Activated T-cell treated with anti-CD3 and anti-CD28 coated beads, Interleukin-2, amount 50 U/mL, for 72 hours (primary cell): ENCODE results near the gene CD6. TPM values are rescaled to one million over a fixed set of nuclear protein-coding genes. Genes with fewer than 3 reads are reported as not detected.

ENCODE experiments used
- ATAC-seq, 2 donors: fragments of 150-1000 bp; cut with Tn5 transposase; replicated peaks in 1 of 2; 2 replicates each; pipeline ENCODE4 v1.10.0; 2021; ENCODE audit warnings: moderate library complexity in 2 of 2, mild to moderate bottlenecking in 1 of 2
- DNase-seq, 2 donors: peaks; one replicate each; pipeline ENCODE4 v3.0.0; 2021 to 2022; ENCODE audit warnings: mixed read lengths in 1 of 2
- H3K27ac Mint-ChIP-seq: one replicate; pipeline ENCODE4 v1.8.0; 2022; ENCODE audit warnings: mild to moderate bottlenecking, moderate library complexity, mixed read lengths
- H3K27me3 Mint-ChIP-seq: one replicate; pipeline ENCODE4 v1.8.0; 2022; ENCODE audit warnings: low read depth, mixed read lengths
- H3K36me3 Mint-ChIP-seq, 2 donors: one replicate each; pipeline ENCODE4 v1.8.0; 2022; ENCODE audit warnings: mixed read lengths in 2 of 2, mild to moderate bottlenecking in 1 of 2; ENCODE audit not compliant: insufficient read depth in 2 of 2
- H3K4me1 Mint-ChIP-seq: one replicate; pipeline ENCODE4 v1.8.0; 2022; ENCODE audit warnings: low read depth, mixed read lengths
- H3K4me3 Mint-ChIP-seq, 2 donors: one replicate each; pipeline ENCODE4 v1.8.0; 2022; ENCODE audit warnings: mild to moderate bottlenecking in 2 of 2, mixed read lengths in 2 of 2, moderate library complexity in 2 of 2
- H3K9me3 Mint-ChIP-seq, 2 donors: one replicate each; pipeline ENCODE4 v1.8.0; 2022; ENCODE audit warnings: mixed read lengths in 2 of 2
- total RNA-seq, 2 donors: library from RNA; stranded (reverse); gene quantifications; one replicate each; pipeline ENCODE4 v1.2.3, GENCODE V29; 2022

The CD6 gene
- total RNA-seq, 2 donors from 2014 or later, result 298 to 313 TPM

DNA sequence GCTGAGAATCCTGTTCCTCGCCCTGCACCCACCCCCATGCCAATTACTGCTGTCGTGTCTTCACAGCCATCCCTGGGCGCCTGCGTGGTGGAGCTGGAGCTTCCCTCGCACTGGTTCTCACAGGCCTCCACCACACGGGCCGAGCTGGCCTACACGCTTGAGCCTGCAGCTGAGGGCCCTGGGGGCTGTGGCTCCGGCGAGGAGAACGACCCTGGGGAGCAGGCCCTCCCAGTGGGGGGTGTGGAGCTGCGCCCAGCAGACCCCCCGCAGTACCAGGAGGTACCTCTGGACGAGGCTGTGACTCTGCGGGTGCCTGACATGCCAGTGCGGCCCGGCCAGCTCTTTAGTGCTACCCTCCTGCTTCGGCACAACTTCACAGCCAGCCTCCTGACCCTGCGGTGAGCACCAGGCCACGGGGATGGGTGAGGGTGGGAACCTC lies 42.9 kb upstream of the CD6 start:
- H3K4me3 Mint-ChIP-seq, result no peak overlapping the region

DNA sequence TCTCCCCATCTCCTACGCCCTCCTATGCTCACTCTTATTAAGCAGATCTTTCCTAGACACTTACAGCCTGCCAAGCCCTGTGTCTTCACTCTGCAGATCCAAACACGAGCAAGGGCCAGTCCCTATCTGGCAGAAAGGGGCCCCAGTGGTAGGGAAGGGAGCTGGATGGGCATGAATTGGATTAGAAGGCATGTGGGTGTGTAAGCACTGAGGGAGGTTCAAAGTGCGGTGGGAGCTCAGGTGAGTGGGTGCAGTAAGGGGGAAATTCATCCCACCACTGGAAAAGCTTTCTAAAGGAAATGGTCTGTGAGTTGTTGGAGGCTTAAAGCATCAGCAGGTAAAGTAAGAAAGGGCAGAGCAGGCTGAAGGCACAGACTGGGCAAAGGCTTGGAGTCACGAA lies 41.7 kb upstream of the CD6 start:
- DNase-seq, result no peak
- H3K27ac Mint-ChIP-seq, result no peak overlapping the region
- H3K9me3 Mint-ChIP-seq, result no peaks in the 10 kb centered on the region
- H3K27me3 Mint-ChIP-seq, result peaks cover 37% of the 10 kb centered on the region
- no peak overlapping the region for H3K4me3 Mint-ChIP-seq
- peaks cover 13% of the 10 kb centered on the region for H3K4me1 Mint-ChIP-seq
- ATAC-seq, result no peak
- no peaks in the 10 kb centered on the region for H3K36me3 Mint-ChIP-seq

More for the DNA sequence above, 42.9 kb upstream of the CD6 start:
- no peak for DNase-seq
- peaks cover 13% of the 10 kb centered on the region for H3K4me1 Mint-ChIP-seq
- H3K27ac Mint-ChIP-seq, result no peak overlapping the region
- H3K9me3 Mint-ChIP-seq, result no peaks in the 10 kb centered on the region
- H3K36me3 Mint-ChIP-seq, result no peaks in the 10 kb centered on the region
- H3K27me3 Mint-ChIP-seq, result peaks cover 37% of the 10 kb centered on the region
- no peak for ATAC-seq

DNA sequence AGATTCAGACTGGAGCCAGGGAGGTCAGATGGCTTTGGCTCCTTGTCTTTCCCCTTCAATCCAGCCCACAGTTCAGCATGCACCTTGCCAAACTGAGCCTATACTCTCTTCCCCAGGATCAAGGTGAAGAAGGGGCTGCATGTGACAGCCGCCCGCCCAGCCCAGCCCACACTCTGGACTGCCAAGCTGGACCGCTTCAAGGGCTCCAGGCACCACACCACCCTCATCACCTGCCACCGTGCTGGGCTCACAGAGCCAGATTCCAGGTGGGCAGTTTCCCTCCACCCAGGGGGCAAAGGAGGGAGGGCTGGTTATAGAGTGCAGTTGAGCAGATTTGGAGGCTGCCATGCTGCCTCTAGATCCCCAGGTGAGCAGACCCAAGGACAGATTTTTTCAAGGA lies 41.1 kb upstream of the CD6 start:
- Mint-ChIP-seq H3K4me1 (peaks cover 8% of the 10 kb centered on the region), H3K36me3 (no peaks in the 10 kb centered on the region), H3K27me3 (peaks cover 32% of the 10 kb centered on the region), H3K4me3 (no peak overlapping the region), H3K9me3 (no peaks in the 10 kb centered on the region), H3K27ac (no peak overlapping the region)
- ATAC-seq (no peak), DNase-seq (no peak)

DNA sequence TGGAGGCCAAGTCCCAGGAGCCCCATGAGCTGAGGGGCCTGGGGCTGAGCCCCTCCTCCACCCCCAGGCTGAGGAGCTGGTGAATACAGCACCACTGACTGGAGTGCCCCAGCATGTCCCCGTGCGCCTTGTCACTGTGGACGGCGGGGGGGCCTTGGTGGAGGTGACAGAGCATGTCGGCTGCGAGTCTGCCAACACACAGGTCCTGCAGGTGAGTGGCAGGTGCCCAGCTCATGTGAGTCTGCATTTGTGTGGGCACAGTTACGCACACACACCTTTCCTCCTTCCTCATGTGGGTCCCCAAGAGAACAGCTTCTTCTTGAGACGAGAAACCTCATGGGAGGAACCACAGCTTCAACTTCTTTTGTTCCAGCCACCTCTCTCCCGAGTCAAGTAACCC lies 39.6 kb upstream of the CD6 start:
- Mint-ChIP-seq H3K36me3 (no peaks in the 10 kb centered on the region), H3K4me1 (no peaks in the 10 kb centered on the region), H3K4me3 (no peak overlapping the region), H3K9me3 (no peaks in the 10 kb centered on the region), H3K27ac (no peak overlapping the region), H3K27me3 (peaks cover 19% of the 10 kb centered on the region)
- ATAC-seq, result no peak
- no peak for DNase-seq

DNA sequence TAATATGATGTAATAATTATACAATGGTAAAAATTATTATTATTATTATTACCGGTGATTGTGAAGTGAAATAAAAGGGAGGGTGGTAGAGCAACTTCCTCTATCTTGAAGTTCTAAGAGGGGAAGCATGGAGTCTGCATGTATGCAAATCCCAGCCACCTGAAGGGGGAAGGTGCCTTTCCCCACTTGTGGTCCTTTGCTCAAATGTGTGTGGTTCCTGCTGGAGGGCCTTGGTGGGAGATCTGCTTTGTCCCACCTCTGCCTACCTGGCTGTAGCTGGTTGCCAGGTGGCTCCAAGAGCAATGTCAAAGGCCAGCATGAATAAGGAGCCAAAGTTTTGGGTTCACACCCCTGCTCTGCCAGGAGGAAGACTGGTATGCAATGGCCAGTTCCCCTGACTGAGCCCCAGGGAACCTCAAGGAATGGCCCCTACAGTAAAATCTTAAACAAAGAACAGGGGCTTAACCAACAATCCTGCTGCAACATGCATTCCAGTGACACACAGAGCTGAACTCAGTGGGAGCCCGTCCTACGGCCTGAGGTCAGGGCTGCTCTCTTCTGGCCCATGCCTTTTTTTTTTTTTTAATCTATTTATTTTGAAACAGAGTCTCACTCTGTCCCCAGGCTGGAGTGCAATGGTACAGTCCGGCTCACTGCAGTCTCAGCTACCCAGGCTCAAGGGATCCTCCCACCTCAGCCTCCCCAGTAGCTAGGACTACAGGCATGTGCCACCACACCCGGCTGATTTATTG lies 38.7 kb upstream of the CD6 start:
- Mint-ChIP-seq H3K36me3 (no peaks in the 10 kb centered on the region), H3K9me3 (no peaks in the 10 kb centered on the region)

DNA sequence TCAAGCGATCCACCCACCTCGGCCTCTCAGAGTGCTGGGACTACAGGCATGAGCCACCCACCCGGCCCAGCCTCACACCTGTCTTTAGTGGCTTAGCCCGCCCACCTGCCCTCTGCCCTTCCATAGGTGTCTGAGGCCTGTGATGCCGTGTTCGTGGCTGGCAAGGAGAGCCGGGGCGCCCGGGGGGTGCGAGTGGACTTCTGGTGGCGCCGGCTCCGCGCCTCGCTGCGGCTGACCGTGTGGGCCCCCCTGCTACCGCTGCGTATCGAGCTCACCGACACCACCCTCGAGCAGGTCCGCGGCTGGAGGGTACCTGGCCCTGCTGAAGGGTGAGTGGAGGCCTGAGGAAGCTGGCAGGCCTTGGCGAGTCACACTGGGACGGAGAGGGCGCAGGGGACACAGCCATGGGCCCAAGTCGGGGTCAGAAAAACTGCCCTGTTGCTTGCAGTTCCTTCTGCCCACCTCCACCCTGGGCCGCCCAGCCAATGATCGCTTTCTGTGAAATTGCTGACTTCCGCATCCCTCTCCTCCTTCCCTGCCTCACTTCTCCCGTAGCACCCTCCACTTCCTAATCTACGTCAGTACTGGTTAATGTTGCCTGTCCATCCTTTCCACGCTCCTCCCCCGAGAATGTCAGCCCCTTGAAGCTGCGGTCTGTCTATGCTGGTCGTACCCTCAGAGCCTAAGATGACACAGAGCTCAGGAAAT lies 37.9 kb upstream of the CD6 start:
- no peak for DNase-seq
- peaks cover 12% of the 10 kb centered on the region for H3K27me3 Mint-ChIP-seq
- ATAC-seq, result no peak
- H3K27ac Mint-ChIP-seq, result no peak overlapping the region
- no peaks in the 10 kb centered on the region for H3K9me3 Mint-ChIP-seq
- no peaks in the 10 kb centered on the region for H3K36me3 Mint-ChIP-seq
- no peak overlapping the region for H3K4me3 Mint-ChIP-seq
- H3K4me1 Mint-ChIP-seq, result no peaks in the 10 kb centered on the region

More for the DNA sequence above, 38.7 kb upstream of the CD6 start:
- Mint-ChIP-seq H3K4me3 (no peak overlapping the region), H3K27ac (no peak overlapping the region), H3K4me1 (no peaks in the 10 kb centered on the region), H3K27me3 (peaks cover 13% of the 10 kb centered on the region)
- ATAC-seq, result no peak
- DNase-seq, result no peak

DNA sequence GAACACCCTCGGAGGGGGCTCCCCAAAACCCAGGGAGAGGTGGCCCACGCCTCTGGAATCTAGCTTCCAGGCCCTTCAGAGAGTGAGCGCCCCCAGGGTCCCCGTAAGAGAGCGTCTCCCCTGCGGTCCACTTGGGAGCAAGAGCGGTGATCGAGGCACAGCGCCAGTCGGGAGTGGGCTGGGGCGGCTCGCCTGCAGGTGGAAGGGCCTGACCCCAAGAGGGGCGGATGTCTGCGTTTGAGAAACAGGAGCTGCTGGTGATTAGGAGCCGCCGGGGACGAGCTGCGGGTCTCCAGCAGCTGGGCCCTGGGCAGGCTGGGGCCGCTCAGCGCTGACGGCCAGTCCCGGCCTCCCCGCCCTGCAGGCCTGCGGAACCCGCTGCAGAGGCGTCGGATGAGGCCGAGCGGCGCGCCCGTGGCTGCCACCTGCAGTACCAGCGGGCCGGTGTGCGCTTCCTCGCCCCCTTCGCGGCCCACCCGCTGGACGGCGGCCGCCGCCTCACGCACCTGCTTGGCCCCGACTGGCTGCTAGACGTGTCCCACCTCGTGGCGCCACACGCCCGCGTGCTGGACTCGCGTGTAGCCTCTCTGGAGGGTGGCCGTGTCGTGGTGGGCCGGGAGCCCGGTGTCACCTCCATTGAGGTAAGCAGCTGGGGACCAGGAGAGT lies 37.2 kb upstream of the CD6 start:
- no peak overlapping the region for H3K27ac Mint-ChIP-seq
- H3K36me3 Mint-ChIP-seq, result no peaks in the 10 kb centered on the region
- peaks cover 8% of the 10 kb centered on the region for H3K27me3 Mint-ChIP-seq
- ATAC-seq, result no peak
- H3K4me1 Mint-ChIP-seq, result no peaks in the 10 kb centered on the region
- no peak for DNase-seq
- no peak overlapping the region for H3K4me3 Mint-ChIP-seq
- H3K9me3 Mint-ChIP-seq, result no peaks in the 10 kb centered on the region

DNA sequence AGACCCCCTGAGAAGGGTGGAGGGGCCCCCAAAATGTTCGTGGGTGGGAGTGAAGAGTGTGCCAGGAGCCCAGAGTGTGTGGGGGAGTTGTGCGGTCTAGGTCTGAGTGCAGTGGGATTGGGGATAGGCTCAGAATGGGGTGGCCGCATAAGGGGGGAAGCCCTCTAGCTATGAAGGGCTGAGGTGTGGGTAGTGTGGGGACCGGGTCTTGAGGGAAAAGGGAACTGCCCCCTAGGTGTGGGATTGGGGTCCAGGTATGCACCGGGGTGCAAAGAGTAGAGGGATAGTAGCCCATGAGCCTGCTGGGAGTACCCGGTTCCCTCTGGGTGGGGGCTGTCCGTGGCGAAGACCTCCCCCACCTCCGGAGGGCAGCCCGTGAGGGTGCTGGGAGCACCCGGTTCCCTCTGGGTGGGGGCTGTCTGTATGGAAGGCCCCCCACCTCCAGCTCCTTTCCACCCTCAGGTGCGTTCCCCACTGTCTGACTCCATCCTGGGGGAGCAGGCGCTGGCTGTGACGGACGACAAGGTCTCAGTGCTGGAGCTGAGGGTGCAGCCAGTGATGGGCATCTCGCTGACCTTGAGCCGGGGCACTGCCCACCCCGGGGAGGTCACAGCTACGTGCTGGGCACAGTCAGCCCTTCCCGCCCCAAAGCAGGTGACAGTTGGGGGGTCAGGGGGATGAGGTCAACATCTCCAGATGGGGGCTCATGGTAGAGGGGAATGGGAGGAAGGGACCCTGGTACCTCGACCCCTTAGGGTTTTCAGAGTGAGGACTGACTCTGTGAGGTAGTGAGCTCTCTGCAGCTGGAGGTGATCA lies 36.5 kb upstream of the CD6 start:
- H3K4me1 Mint-ChIP-seq, result no peaks in the 10 kb centered on the region
- H3K36me3 Mint-ChIP-seq, result no peaks in the 10 kb centered on the region

DNA sequence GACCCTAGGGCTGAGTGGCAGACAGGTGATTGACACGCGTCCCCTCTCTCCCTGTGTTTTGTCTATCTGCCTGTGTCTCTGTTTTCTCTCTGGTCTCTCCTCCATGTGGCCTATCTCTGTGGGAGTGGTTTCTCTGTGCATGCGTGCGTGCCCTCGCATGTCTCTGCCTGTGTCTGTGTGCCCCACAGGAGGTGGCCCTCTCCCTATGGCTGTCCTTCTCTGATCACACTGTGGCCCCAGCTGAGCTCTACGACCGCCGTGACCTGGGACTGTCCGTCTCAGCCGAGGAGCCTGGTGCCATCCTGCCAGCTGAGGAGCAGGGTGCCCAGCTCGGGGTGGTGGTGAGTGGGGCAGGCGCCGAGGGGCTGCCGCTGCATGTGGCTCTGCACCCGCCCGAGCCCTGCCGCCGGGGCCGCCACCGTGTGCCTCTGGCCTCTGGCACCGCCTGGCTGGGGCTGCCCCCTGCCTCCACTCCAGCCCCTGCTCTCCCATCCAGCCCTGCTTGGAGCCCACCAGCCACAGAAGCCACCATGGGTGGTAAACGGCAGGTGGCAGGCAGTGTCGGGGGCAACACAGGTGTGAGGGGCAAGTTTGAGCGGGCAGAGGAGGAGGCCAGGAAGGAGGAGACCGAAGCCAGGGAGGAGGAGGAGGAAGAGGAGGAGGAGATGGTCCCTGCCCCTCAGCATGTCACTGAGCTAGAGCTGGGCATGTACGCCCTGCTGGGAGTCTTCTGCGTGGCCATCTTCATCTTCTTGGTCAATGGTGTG lies 35.6 kb upstream of the CD6 start:
- Mint-ChIP-seq H3K9me3 (no peaks in the 10 kb centered on the region), H3K4me3 (no peak overlapping the region), H3K4me1 (no peaks in the 10 kb centered on the region), H3K36me3 (no peaks in the 10 kb centered on the region), H3K27ac (no peak overlapping the region), H3K27me3 (no peaks in the 10 kb centered on the region)
- ATAC-seq (no peak), DNase-seq (no peak)

More for the DNA sequence above, 36.5 kb upstream of the CD6 start:
- no peak overlapping the region for H3K4me3 Mint-ChIP-seq
- ATAC-seq (no peak), DNase-seq (no peak)
- no peaks in the 10 kb centered on the region for H3K9me3 Mint-ChIP-seq
- no peak overlapping the region for H3K27ac Mint-ChIP-seq
- H3K27me3 Mint-ChIP-seq, result peaks cover under 1% of the 10 kb centered on the region

DNA sequence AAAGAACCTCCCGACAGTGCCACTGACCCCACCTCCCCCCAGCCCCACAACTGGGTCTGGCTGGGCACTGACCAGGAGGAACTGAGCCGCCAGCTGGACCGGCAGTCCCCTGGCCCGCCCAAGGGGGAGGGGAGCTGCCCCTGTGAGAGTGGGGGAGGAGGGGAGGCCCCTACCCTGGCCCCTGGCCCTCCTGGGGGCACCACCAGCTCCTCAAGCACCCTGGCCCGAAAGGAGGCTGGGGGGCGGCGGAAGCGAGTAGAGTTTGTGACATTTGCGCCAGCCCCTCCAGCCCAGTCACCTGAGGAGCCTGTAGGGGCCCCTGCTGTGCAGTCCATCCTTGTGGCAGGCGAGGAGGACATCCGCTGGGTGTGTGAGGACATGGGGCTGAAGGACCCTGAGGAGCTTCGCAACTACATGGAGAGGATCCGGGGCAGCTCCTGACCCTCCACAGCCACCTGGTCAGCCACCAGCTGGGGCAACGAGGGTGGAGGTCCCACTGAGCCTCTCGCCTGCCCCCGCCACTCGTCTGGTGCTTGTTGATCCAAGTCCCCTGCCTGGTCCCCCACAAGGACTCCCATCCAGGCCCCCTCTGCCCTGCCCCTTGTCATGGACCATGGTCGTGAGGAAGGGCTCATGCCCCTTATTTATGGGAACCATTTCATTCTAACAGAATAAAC lies 34.9 kb upstream of the CD6 start:
- DNase-seq (no peak), ATAC-seq (no peak)
- Mint-ChIP-seq H3K9me3 (no peaks in the 10 kb centered on the region), H3K4me3 (no peak overlapping the region), H3K4me1 (no peaks in the 10 kb centered on the region), H3K27me3 (no peaks in the 10 kb centered on the region), H3K36me3 (no peaks in the 10 kb centered on the region), H3K27ac (no peak overlapping the region)

DNA sequence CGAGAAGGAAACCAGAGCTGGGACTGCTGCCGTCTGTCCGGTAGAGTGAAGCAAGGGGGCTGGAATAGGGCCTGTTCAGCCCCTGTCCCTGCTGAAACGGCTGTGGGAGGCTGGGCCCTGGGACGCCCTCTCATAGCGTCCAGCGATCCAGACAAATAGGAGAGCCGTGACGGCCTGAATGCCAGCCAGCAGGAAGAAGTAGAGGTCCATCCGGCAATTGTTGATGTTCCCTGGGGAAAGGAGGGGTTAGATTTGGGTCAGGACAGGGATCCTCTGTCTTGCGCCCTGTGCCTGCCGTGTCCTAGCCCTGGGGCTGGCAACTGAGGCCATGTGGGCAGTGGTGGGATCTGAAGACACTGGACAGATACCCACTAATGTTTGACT lies 34.3 kb upstream of the CD6 start:
- H3K36me3 Mint-ChIP-seq, result no peaks in the 10 kb centered on the region
- no peaks in the 10 kb centered on the region for H3K9me3 Mint-ChIP-seq
- no peaks in the 10 kb centered on the region for H3K27me3 Mint-ChIP-seq
- H3K4me1 Mint-ChIP-seq, result no peaks in the 10 kb centered on the region
- H3K27ac Mint-ChIP-seq, result no peak overlapping the region
- ATAC-seq, result no peak
- DNase-seq, result no peak
- H3K4me3 Mint-ChIP-seq, result no peak overlapping the region

DNA sequence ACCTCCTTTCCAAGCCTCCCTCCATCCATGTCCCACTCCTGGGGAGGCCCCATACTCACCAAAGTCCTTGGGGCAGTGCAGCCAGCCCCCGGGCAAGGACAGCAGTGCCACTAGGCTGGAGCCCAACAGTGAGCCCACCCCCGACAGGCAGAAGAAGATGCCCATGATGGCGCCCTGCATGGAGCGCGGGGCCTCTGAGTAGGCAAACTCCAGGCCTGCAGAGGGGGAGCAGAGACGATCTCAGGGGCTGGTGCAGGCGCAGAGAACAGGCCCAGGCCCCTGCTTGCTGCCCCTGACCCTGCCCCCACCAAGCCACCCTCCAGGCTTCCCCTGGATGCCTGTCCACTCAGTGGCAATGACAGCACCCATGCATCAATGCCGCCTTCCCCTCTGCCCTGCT lies 33.7 kb upstream of the CD6 start:
- Mint-ChIP-seq H3K36me3 (no peaks in the 10 kb centered on the region), H3K27ac (no peak overlapping the region), H3K27me3 (no peaks in the 10 kb centered on the region), H3K4me1 (no peaks in the 10 kb centered on the region), H3K4me3 (no peak overlapping the region), H3K9me3 (no peaks in the 10 kb centered on the region)
- DNase-seq (no peak), ATAC-seq (no peak)
